Testis (tissue), 3 donors: ENCODE measurements around the gene AGAP2. TPM values are rescaled to one million over a fixed set of nuclear protein-coding genes. Genes with fewer than 3 reads are reported as not detected.

Experiments used
- DNase-seq: peaks from one replicate; pipeline ENCODE4 v3.0.0-alpha.2; 2019
- H3K27ac ChIP-seq, 2 donors: fragments of 200-600 bp; sonication (generic); one replicate each; pipeline ENCODE4 v1.5.1; 2019
- H3K27me3 ChIP-seq: fragments of 200-600 bp; sonication (generic); one replicate; pipeline ENCODE4 v1.5.1; 2019
- H3K36me3 ChIP-seq: fragments of 200-600 bp; sonication (generic); one replicate; pipeline ENCODE4 v1.5.1; 2017; ENCODE audit warnings: low read depth; ENCODE audit errors: missing control alignments
- H3K4me1 ChIP-seq: fragments of 200-600 bp; sonication (generic); one replicate; pipeline ENCODE4 v1.5.1; 2019
- H3K4me3 ChIP-seq, 2 donors: fragments of 200-600 bp; sonication (generic); one replicate each; pipeline ENCODE4 v1.5.1; 2017 to 2019
- H3K9me3 ChIP-seq: fragments of 200-600 bp; sonication (generic); one replicate; pipeline ENCODE4 v1.5.1; 2017
- CTCF ChIP-seq, 3 experiments: fragments of 450-650 bp in 2 of 3; fragments of 200-600 bp in 1 of 3; sonication (generic) in 1 of 3; IDR thresholded peaks; one replicate each; pipeline ENCODE4 v1.5.1; 2016 to 2019; ENCODE audit warnings: antibody characterized with exemption in 3 of 3, mild to moderate bottlenecking in 2 of 3, moderate library complexity in 1 of 3
- POLR2A ChIP-seq: fragments of 450-650 bp; IDR thresholded peaks from one replicate; pipeline ENCODE4 v1.6.1; 2017; ENCODE audit warnings: antibody characterized with exemption, mild to moderate bottlenecking, moderate library complexity
- WGBS, 2 donors: methylation state at CpG; one replicate each; pipeline ENCODE4 v1.1.5; 2018; 5-methylcytosine and 5-hydroxymethylcytosine counted together
- intact Hi-C: fragments of 100-400 bp; cut with DNase I; formaldehyde crosslinking; loops from one replicate; pipeline ENCODE4 v1.15.1; 2023; ENCODE audit warnings: low total_unique reads
- polyA plus RNA-seq: library from polyadenylated mRNA; stranded (reverse); fragments of 350-450 nt; fragmentation: Illumina TruSeq; extraction: RNeasy Lipid Tissue Mini Kit (QIAGEN cat#74804); gene quantifications from one replicate; pipeline ENCODE4 v1.2.3, GENCODE V29; 2014; ENCODE audit warnings: low read depth, low replicate concordance; ENCODE audit not compliant: insufficient read depth
- total RNA-seq, 2 donors: library from RNA; depleted of rRNA; stranded (reverse); fragments of >200 nt; gene quantifications; one replicate each; pipeline ENCODE4 v1.2.3, GENCODE V29; 2016

AGAP2 gene
- total and polyA plus RNA-seq, 3 donors from 2014 or later: 1.9 to 3.2 (median 2.7) TPM

GRCh38 chr12:57750561-57751431 lies 12.3 kb upstream of the AGAP2 start:
- H3K4me1 ChIP-seq: peaks cover 20% of the 10 kb centered on the region
- H3K27ac ChIP-seq: peak overlapping the region; percentile 81 to 87
- peak overlapping the region in 1 of 2 donors; percentile 80 for H3K4me3 ChIP-seq
- peaks cover 6% of the 10 kb centered on the region for H3K36me3 ChIP-seq
- no peak for DNase-seq
- H3K27me3 ChIP-seq: no peaks in the 10 kb centered on the region
- 88% methylated on average over 15 of the region's 15 CpGs for WGBS, 2 donors
- TF ChIP-seq POLR2A (no peak), CTCF (IDR thresholded peaks at IDR 0.05) (no peak)
- no peaks in the 10 kb centered on the region for H3K9me3 ChIP-seq
- intact Hi-C loops: no loop called here

- H3K36me3 ChIP-seq: peaks cover 6% of the 10 kb centered on the region
- peaks cover 17% of the 10 kb centered on the region for H3K4me1 ChIP-seq
- no peak overlapping the region for H3K27ac ChIP-seq
- no peak overlapping the region for H3K4me3 ChIP-seq
- intact Hi-C loops: no loop called here
- no peaks in the 10 kb centered on the region for H3K9me3 ChIP-seq
- 92 to 98% methylated on average over 5 of the region's 5 CpGs for WGBS, 2 donors
- no peaks in the 10 kb centered on the region for H3K27me3 ChIP-seq
- DNase-seq: no peak
- TF ChIP-seq CTCF (IDR thresholded peaks at IDR 0.05) (no peak), POLR2A (no peak)
Measured at GRCh38 chr12:57749061-57749460, 10.5 kb upstream of the AGAP2 start.

GRCh38 chr12:57746025-57746424 lies 7.5 kb upstream of the AGAP2 start:
- Histone ChIP-seq H3K27me3 (no peaks in the 10 kb centered on the region), H3K27ac (peak overlapping the region; percentile 85 to 97), H3K4me3 (no peak overlapping the region), H3K9me3 (no peaks in the 10 kb centered on the region), H3K4me1 (peaks cover 5% of the 10 kb centered on the region), H3K36me3 (peaks cover 6% of the 10 kb centered on the region)
- TF ChIP-seq POLR2A: no peak
- TF ChIP-seq CTCF (IDR thresholded peaks at IDR 0.05): no peak
- intact Hi-C loops: no loop called here
- DNase-seq: no peak
- 66 to 70% methylated on average over 3 of the region's 3 CpGs for WGBS, 2 donors

- DNase-seq: no peak
Measured at GRCh38 chr12:57745485-57745881, 6.9 kb upstream of the AGAP2 start.

More at GRCh38 chr12:57745485-57745881, 6.9 kb upstream of the AGAP2 start:
- Histone ChIP-seq H3K36me3 (peaks cover 6% of the 10 kb centered on the region), H3K4me3 (peak overlapping the region; percentile 73), H3K4me1 (peaks cover 4% of the 10 kb centered on the region), H3K27me3 (no peaks in the 10 kb centered on the region), H3K9me3 (no peaks in the 10 kb centered on the region), H3K27ac (peak overlapping the region; percentile 85 to 97)
- 19 to 24% methylated on average over 8 of the region's 8 CpGs for WGBS, 2 donors
- intact Hi-C loops: no loop called here
- TF ChIP-seq CTCF (IDR thresholded peaks at IDR 0.05): no peak
- no peak for TF ChIP-seq POLR2A
